Common myeloid progenitor, CD34-positive (primary cell): ENCODE measurements around the gene RGS7BP.
"Not testable (repeated sequence)": the region's sequence is repeated elsewhere in the genome, so short reads cannot be mapped to it uniquely, and the experiment has no call there.

Experiments used
- CTCF ChIA-PET: fragments of 350-600 bp; sonication (Branson Sonifier 250); formaldehyde crosslinking; loops from one replicate; lab custom pipeline; 2021; ENCODE audit warnings: antibody characterized with exemption; lab: Charles Lee
- POLR2A ChIA-PET: fragments of 350-600 bp; sonication (Branson Sonifier 250); formaldehyde crosslinking; loops from one replicate; lab custom pipeline; 2021; ENCODE audit warnings: antibody characterized with exemption; lab: Charles Lee
- DNase-seq, 3 donors: peaks; one replicate each; pipeline versions ENCODE4 v3.0.0 to v3.0.0-alpha.2; 2013
- H3K27ac ChIP-seq, 2 experiments: 1 replicate in 1 of 2; 2 replicates in 1 of 2; pipeline ENCODE4 v1.7.0; 2013; ENCODE audit warnings: inconsistent platforms in 2 of 2, low read length in 2 of 2, mild to moderate bottlenecking in 2 of 2, low read depth in 1 of 2, moderate library complexity in 1 of 2; ENCODE audit not compliant: severe bottlenecking in 2 of 2, insufficient read depth in 1 of 2, poor library complexity in 1 of 2
- H3K27me3 ChIP-seq, 5 experiments: replicated peaks in 2 of 5; 1 replicate in 3 of 5; 2 replicates in 2 of 5; pipeline versions ENCODE4 v1.6.1 to v1.7.0; 2013; ENCODE audit warnings: low read length in 4 of 5, mild to moderate bottlenecking in 2 of 5, moderate library complexity in 2 of 5, inconsistent platforms in 1 of 5; ENCODE audit not compliant: insufficient read depth in 5 of 5, control insufficient read depth in 4 of 5
- H3K36me3 ChIP-seq, 4 experiments: 1 replicate in 2 of 4; 2 replicates in 2 of 4; pipeline versions ENCODE4 v1.6.1 to v1.7.0; 2013; ENCODE audit warnings: low read length in 3 of 4, control low read depth in 1 of 4, mild to moderate bottlenecking in 1 of 4; ENCODE audit not compliant: control insufficient read depth in 4 of 4, insufficient read depth in 4 of 4
- H3K4me1 ChIP-seq, 4 experiments: 1 replicate in 3 of 4; 2 replicates in 1 of 4; pipeline versions ENCODE4 v1.6.1 to v1.7.1; 2013; ENCODE audit warnings: low read length in 3 of 4, mild to moderate bottlenecking in 3 of 4, control low read depth in 1 of 4, inconsistent platforms in 1 of 4, moderate library complexity in 1 of 4; ENCODE audit not compliant: control insufficient read depth in 4 of 4, insufficient read depth in 4 of 4; ENCODE audit errors: control extremely low read depth in 1 of 4
- H3K4me3 ChIP-seq, 7 experiments: 1 replicate in 4 of 7; 2 replicates in 3 of 7; pipeline versions ENCODE4 v1.5.1 to v1.7.0; 2013; ENCODE audit warnings: mild to moderate bottlenecking in 7 of 7, low read length in 6 of 7, moderate library complexity in 6 of 7, inconsistent platforms in 2 of 7, low read depth in 2 of 7, control low read depth in 1 of 7; ENCODE audit not compliant: insufficient read depth in 4 of 7, control insufficient read depth in 1 of 7; ENCODE audit errors: extremely low read depth in 1 of 7
- H3K9me3 ChIP-seq, 5 experiments: 1 replicate in 4 of 5; 2 replicates in 1 of 5; pipeline versions ENCODE4 v1.6.1 to v1.7.1; 2013; ENCODE audit warnings: low read length in 4 of 5, mild to moderate bottlenecking in 2 of 5, inconsistent platforms in 1 of 5, low read depth in 1 of 5, moderate library complexity in 1 of 5; ENCODE audit not compliant: control insufficient read depth in 4 of 5, insufficient read depth in 2 of 5; ENCODE audit errors: control extremely low read depth in 1 of 5
- WGBS: methylation state at CpG from one replicate; pipeline ENCODE4 v1.1.5; 2013; ENCODE audit not compliant: insufficient coverage; 5-methylcytosine and 5-hydroxymethylcytosine counted together

RGS7BP gene

GRCh38 chr5:64534033-64534432, 28.2 kb downstream of the RGS7BP start:
- no peak for DNase-seq
- no peaks in the 10 kb centered on the region for H3K4me1 ChIP-seq
- no peak overlapping the region for H3K4me3 ChIP-seq
- no peak overlapping the region for H3K27ac ChIP-seq
- H3K9me3 ChIP-seq = no peaks in the 10 kb centered on the region
- H3K27me3 ChIP-seq = peaks cover 0 to 4% (median 0%) of the 10 kb centered on the region in 5 experiments
- ChIA-PET CTCF (no interaction called here), POLR2A (no interaction called here)
- WGBS = 83% methylated on average over 3 of the region's 3 CpGs
- no peaks in the 10 kb centered on the region for H3K36me3 ChIP-seq

GRCh38 chr5:64557911-64558310, 52.1 kb downstream of the RGS7BP start:
- peaks cover 0 to 7% (median 0%) of the 10 kb centered on the region in 5 experiments for H3K9me3 ChIP-seq
- no peak overlapping the region for H3K4me3 ChIP-seq
- no peaks in the 10 kb centered on the region for H3K4me1 ChIP-seq
- no peak overlapping the region for H3K27ac ChIP-seq
- CTCF ChIA-PET = no interaction called here
- DNase-seq = no peak
- no peaks in the 10 kb centered on the region for H3K36me3 ChIP-seq
- WGBS = no CpG with 5 or more reads among the region's 2 CpGs
- no peaks in the 10 kb centered on the region for H3K27me3 ChIP-seq
- POLR2A ChIA-PET = no interaction called here

- H3K27me3 ChIP-seq, CTCF ChIA-PET, H3K4me3 ChIP-seq, H3K9me3 ChIP-seq, H3K36me3 ChIP-seq, POLR2A ChIA-PET, H3K27ac ChIP-seq, H3K4me1 ChIP-seq, DNase-seq: not testable (repeated sequence)
- WGBS = 86% methylated on average over 4 of the region's 4 CpGs
Observed at GRCh38 chr5:64558641-64559040, 52.8 kb downstream of the RGS7BP start.

- CTCF ChIA-PET = no interaction called here
Observed at GRCh38 chr5:64566310-64566916, 60.6 kb downstream of the RGS7BP start.

GRCh38 chr5:64569858-64570257, 64.0 kb downstream of the RGS7BP start:
- DNase-seq = no peak
- no CpG with 5 or more reads among the region's 1 CpG for WGBS
- H3K4me3 ChIP-seq = no peak overlapping the region
- H3K36me3 ChIP-seq = no peaks in the 10 kb centered on the region
- no peak overlapping the region for H3K27ac ChIP-seq
- no peaks in the 10 kb centered on the region for H3K4me1 ChIP-seq
- peaks cover 0 to 2% (median 0%) of the 10 kb centered on the region in 5 experiments for H3K27me3 ChIP-seq
- no peaks in the 10 kb centered on the region for H3K9me3 ChIP-seq
- ChIA-PET CTCF (no interaction called here), POLR2A (no interaction called here)

More at GRCh38 chr5:64566310-64566916, 60.6 kb downstream of the RGS7BP start:
- DNase-seq = no peak
- WGBS = 95% methylated on average over 2 of the region's 3 CpGs
- Histone ChIP-seq H3K27ac (no peak overlapping the region), H3K27me3 (peaks cover 0 to 2% (median 0%) of the 10 kb centered on the region in 5 experiments), H3K4me1 (no peaks in the 10 kb centered on the region), H3K4me3 (no peak overlapping the region), H3K36me3 (no peaks in the 10 kb centered on the region), H3K9me3 (no peaks in the 10 kb centered on the region)
- POLR2A ChIA-PET = no interaction called here

GRCh38 chr5:64570395-64570996, 64.7 kb downstream of the RGS7BP start:
- H3K36me3 ChIP-seq = no peaks in the 10 kb centered on the region
- CTCF ChIA-PET = no interaction called here
- no peak overlapping the region for H3K4me3 ChIP-seq
- WGBS = 100% methylated on average over 1 of the region's 2 CpGs
- peaks cover 0 to 2% (median 0%) of the 10 kb centered on the region in 5 experiments for H3K27me3 ChIP-seq
- POLR2A ChIA-PET = no interaction called here
- H3K27ac ChIP-seq = no peak overlapping the region
- no peaks in the 10 kb centered on the region for H3K4me1 ChIP-seq
- no peaks in the 10 kb centered on the region for H3K9me3 ChIP-seq
- no peak for DNase-seq

GRCh38 chr5:64575561-64575960, 69.7 kb downstream of the RGS7BP start:
- DNase-seq = no peak
- Histone ChIP-seq H3K9me3 (no peaks in the 10 kb centered on the region), H3K27ac (no peak overlapping the region), H3K27me3 (peaks cover 0 to 2% (median 0%) of the 10 kb centered on the region in 5 experiments), H3K4me1 (no peaks in the 10 kb centered on the region), H3K4me3 (no peak overlapping the region), H3K36me3 (no peaks in the 10 kb centered on the region)
- ChIA-PET CTCF (interaction anchor here (1.2 kb wide), 1 partner anchor 23 kb away, joined by 3 read pairs; no protein-coding TSS in a partner anchor), POLR2A (no interaction called here)
- WGBS = 88% methylated on average over 3 of the region's 5 CpGs
